ENCODE data around the gene FTSJ3. TPM values are rescaled to one million over a fixed set of nuclear protein-coding genes. Genes with fewer than 3 reads are reported as not detected.
A peak's percentile ranks its signal among the peaks of the same experiment; 100 is the strongest.

Gene FTSJ3
- total and polyA plus RNA-seq, 2 of the 13 experiments (the other 11 are each of a cell fraction or from before 2014, with no cell fraction given), result 26.0 to 64.2 TPM

- TF ChIP-seq FLYWCH1 (CRISPR knock-in tag; IDR thresholded peaks at IDR 0.05), result no peak
- peak; percentile 93 for TF ChIP-seq SALL1 (CRISPR knock-in tag; IDR thresholded peaks at IDR 0.05)
- 0 out of 2 replicates have a peak, but pooled peaks have one; percentile 37 for TF ChIP-seq ZBTB42 (CRISPR knock-in tag; IDR thresholded peaks at IDR 0.05)
- no peak; the same call in none of the 2 replicates for TF ChIP-seq ZBTB33 (CRISPR knock-in tag; IDR thresholded peaks at IDR 0.05)
- no peak; the same call in 1 of the 2 replicates for TF ChIP-seq RNF219 (CRISPR knock-in tag; IDR thresholded peaks at IDR 0.05)
- TF ChIP-seq ZSCAN31 (CRISPR knock-in tag; IDR thresholded peaks at IDR 0.05; ENCODE audit: low read depth), result peak; percentile 80
- no peak for TF ChIP-seq ZNF296 (CRISPR knock-in tag; conservative IDR thresholded peaks at IDR 0.05)
- peak; percentile 99 for TF ChIP-seq KAT8 (CRISPR knock-in tag; IDR thresholded peaks at IDR 0.05)
- peak; percentile 89; the same call in 1 of the 2 replicates for TF ChIP-seq ZNF703 (CRISPR knock-in tag; IDR thresholded peaks at IDR 0.05; ENCODE audit: borderline replicate concordance)
- TF ChIP-seq NFE2L2 (IDR thresholded peaks at IDR 0.05; ENCODE audit: low read length), result no peak
- no peak for TF ChIP-seq ZNF180 (CRISPR knock-in tag; IDR thresholded peaks at IDR 0.05; ENCODE audit: borderline replicate concordance, low read depth)
- TF ChIP-seq ZNF609 (CRISPR knock-in tag; IDR thresholded peaks at IDR 0.05; ENCODE audit: borderline replicate concordance), result peak; percentile 62
- TF ChIP-seq PRPF4 (IDR thresholded peaks at IDR 0.05; ENCODE audit: low read depth, low read length, poor library complexity, severe bottlenecking), result no peak
- 0 out of 2 replicates have a peak, but pooled peaks have one; percentile 27 for TF ChIP-seq ZNF512 (CRISPR knock-in tag; IDR thresholded peaks at IDR 0.05)
- TF ChIP-seq ZBTB25 (CRISPR knock-in tag; IDR thresholded peaks at IDR 0.05), result peak; percentile 99
- no peak for TF ChIP-seq SRSF4 (IDR thresholded peaks at IDR 0.05; ENCODE audit: low read depth, low read length, poor library complexity, severe bottlenecking)
Measured at GRCh38 chr17:63773272-63774140, 54.0 kb downstream of the FTSJ3 start, which contains the start of gene CCDC47 (continued).

Measured in HepG2 (cell line).